Smooth muscle cell of the brain vasculature (primary cell): Measurements from ENCODE around the gene RNF207.

ENCODE experiments used
- DNase-seq: peaks from one replicate; pipeline ENCODE4 v3.0.0-alpha.2; 2012; ENCODE audit warnings: low read depth, low spot score

Gene RNF207

GRCh38 chr1:6172549-6172948 lies 33.4 kb upstream of the RNF207 start:
- no peak for DNase-seq

GRCh38 chr1:6174621-6175410 lies 31.1 kb upstream of the RNF207 start:
- no peak for DNase-seq

- no peak for DNase-seq
These were observed 30.5 kb upstream of the RNF207 start for GRCh38 chr1:6175411-6175828.

GRCh38 chr1:6176779-6177178 lies 29.1 kb upstream of the RNF207 start:
- no peak for DNase-seq

GRCh38 chr1:6177681-6178380 lies 28.1 kb upstream of the RNF207 start:
- no peak for DNase-seq

GRCh38 chr1:6178751-6179563 lies 27.0 kb upstream of the RNF207 start:
- no peak for DNase-seq

- no peak for DNase-seq
These were observed 26.2 kb upstream of the RNF207 start for GRCh38 chr1:6179564-6180175.

GRCh38 chr1:6180268-6180706 lies 25.6 kb upstream of the RNF207 start, which contains the start of gene CHD5:
CHD5 (minus strand) TSS chr1:6180321; CDS start chr1:6180023, 298 bp downstream.
- no peak for DNase-seq

- no peak for DNase-seq
These were observed 25.1 kb upstream of the RNF207 start for GRCh38 chr1:6180707-6181311.

- no peak for DNase-seq
These were observed 24.6 kb upstream of the RNF207 start for GRCh38 chr1:6181347-6181770.

GRCh38 chr1:6183520-6183989 lies 22.4 kb upstream of the RNF207 start:
- no peak for DNase-seq

- DNase-seq, result no peak
These were observed 21.7 kb upstream of the RNF207 start for GRCh38 chr1:6184083-6184783.

GRCh38 chr1:6185151-6185550 lies 20.8 kb upstream of the RNF207 start:
- DNase-seq, result no peak

GRCh38 chr1:6185635-6186382 lies 20.1 kb upstream of the RNF207 start:
- DNase-seq, result no peak

- DNase-seq, result no peak
These were observed 17.5 kb upstream of the RNF207 start for GRCh38 chr1:6188466-6188865.

GRCh38 chr1:6191968-6192367 lies 14.0 kb upstream of the RNF207 start:
- no peak for DNase-seq

- DNase-seq, result no peak
These were observed 8.0 kb upstream of the RNF207 start for GRCh38 chr1:6197746-6198427.

GRCh38 chr1:6198646-6199297 lies 7.1 kb upstream of the RNF207 start:
- DNase-seq, result no peak
